HG03354 (cell line): ENCODE measurements around the gene CST11.
"Not testable (repeated sequence)": the region's sequence is repeated elsewhere in the genome, so short reads cannot be mapped to it uniquely, and the experiment has no call there.

ENCODE experiments used
- ATAC-seq: cut with Tn5 transposase; IDR thresholded peaks from one replicate; pipeline ENCODE4 v1.9.1; 2021; ENCODE audit warnings: mild to moderate bottlenecking; ENCODE audit not compliant: unreplicated experiment, poor library complexity, severe bottlenecking

CST11 gene

GRCh38 chr20:23452776-23453175 lies at the start of gene CST11:
TSS of gene CST11 (minus strand) at chr20:23452876. CDS start at chr20:23452811, 65 bp downstream.
- ATAC-seq: no peak

- no peak for ATAC-seq
Measured at GRCh38 chr20:23501926-23502325, 49.2 kb upstream of the CST11 start.

- ATAC-seq: no peak
Measured at GRCh38 chr20:23497536-23497935, 44.9 kb upstream of the CST11 start.

- ATAC-seq: no peak
Measured at GRCh38 chr20:23493172-23493772, 40.6 kb upstream of the CST11 start.

- ATAC-seq: no peak
Measured at GRCh38 chr20:23492292-23492691, 39.6 kb upstream of the CST11 start.

GRCh38 chr20:23490817-23491216 lies 38.1 kb upstream of the CST11 start, which contains the start of gene CST8:
TSS of gene CST8 (plus strand) at chr20:23491117. CDS start at chr20:23491668, 551 bp downstream.
- ATAC-seq: no peak

- ATAC-seq: no peak
Measured at GRCh38 chr20:23488996-23489395, 36.3 kb upstream of the CST11 start.

- no peak for ATAC-seq
Measured at GRCh38 chr20:23488470-23488869, 35.8 kb upstream of the CST11 start.

GRCh38 chr20:23484081-23484480 lies 31.4 kb upstream of the CST11 start:
- no peak for ATAC-seq

GRCh38 chr20:23482138-23482537 lies 29.5 kb upstream of the CST11 start:
- no peak for ATAC-seq

GRCh38 chr20:23479043-23479442 lies 26.4 kb upstream of the CST11 start:
- no peak for ATAC-seq

- no peak for ATAC-seq
Measured at GRCh38 chr20:23477223-23477622, 24.5 kb upstream of the CST11 start.

GRCh38 chr20:23476015-23476754 lies 23.5 kb upstream of the CST11 start:
- no peak for ATAC-seq

GRCh38 chr20:23475395-23475794 lies 22.7 kb upstream of the CST11 start:
- no peak for ATAC-seq

GRCh38 chr20:23473293-23473692 lies 20.6 kb upstream of the CST11 start:
- not testable (repeated sequence) for ATAC-seq

- not testable (repeated sequence) for ATAC-seq
Measured at GRCh38 chr20:23472306-23472705, 19.6 kb upstream of the CST11 start.

- ATAC-seq: not testable (repeated sequence)
Measured at GRCh38 chr20:23466961-23467360, 14.3 kb upstream of the CST11 start.

- ATAC-seq: no peak
Measured at GRCh38 chr20:23461180-23461579, 8.5 kb upstream of the CST11 start.

- no peak for ATAC-seq
Measured at GRCh38 chr20:23459461-23460150, 6.9 kb upstream of the CST11 start.

GRCh38 chr20:23456873-23457272 lies 4.2 kb upstream of the CST11 start:
- ATAC-seq: no peak

GRCh38 chr20:23456409-23456808 lies 3.7 kb upstream of the CST11 start:
- ATAC-seq: no peak
